ENCODE results near the gene RAB42. TPM values are rescaled to one million over a fixed set of nuclear protein-coding genes. Genes with fewer than 3 reads are reported as not detected.

Gene RAB42
- total and polyA plus RNA-seq, 2 of the 8 experiments (the other 6 are each of a cell fraction or from before 2014, with no cell fraction given), result 12.5 to 16.6 TPM

DNA sequence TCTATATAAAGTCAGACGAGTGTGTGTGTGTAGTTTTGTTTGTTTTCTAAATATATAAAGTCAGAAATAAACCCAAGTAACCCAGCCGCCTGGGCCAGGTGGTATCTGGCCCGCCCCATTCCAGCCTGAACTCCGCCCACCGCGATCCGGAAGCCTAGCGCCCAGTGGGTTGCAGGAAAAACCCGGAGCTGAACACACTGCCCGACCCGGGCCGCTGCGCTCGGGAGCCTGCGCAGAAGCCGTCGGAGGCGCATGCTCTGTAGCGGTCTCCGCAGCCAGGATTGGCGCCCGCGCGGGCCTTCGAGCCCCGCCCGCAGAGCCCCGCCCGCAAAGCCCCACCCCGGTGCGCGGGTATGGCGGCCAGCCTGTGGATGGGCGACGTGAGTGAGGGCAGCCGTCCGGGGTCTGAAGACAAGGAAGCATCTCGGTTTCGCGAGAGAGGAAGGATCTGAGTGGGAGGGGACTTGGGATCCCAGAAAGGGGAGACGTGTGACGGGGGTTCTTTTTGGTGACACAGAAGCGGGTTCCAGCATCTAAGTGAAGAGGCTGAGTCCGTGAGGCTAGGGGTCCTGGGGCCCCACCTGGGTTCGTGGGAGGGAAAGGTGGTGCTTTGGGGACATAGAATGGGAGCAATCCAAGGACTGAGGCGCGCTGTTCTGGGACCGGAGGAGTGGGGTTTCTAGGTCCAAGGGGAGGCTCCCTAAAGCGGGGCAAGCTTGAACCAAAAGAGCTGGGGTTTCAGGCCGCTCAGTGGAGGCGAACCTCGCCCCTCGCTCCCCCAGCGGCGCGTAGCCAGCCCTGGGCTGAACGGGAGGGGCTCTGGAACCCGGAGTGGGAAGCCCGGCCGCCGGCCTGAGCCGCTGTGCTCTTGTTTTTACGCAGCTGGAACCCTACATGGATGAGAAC lies 39.1 kb upstream of the RAB42 start, which contains the start of gene TRNAU1AP (continued):
- TF ChIP-seq RNF2 (IDR thresholded peaks at IDR 0.05; ENCODE audit: borderline replicate concordance, low read depth, low read length, missing control alignments, poor library complexity, severe bottlenecking) (no peak), POLR2A (IDR thresholded peaks at IDR 0.05; ENCODE audit: control extremely low read depth in 1 of 2, low read depth in 2 of 2, low read length in 2 of 2) (no peak; a peak in 1 of 3 replicates), RBBP5 (IDR thresholded peaks at IDR 0.05; ENCODE audit: borderline replicate concordance, low read depth, low read length) (peak; percentile 30), SRF (IDR thresholded peaks at IDR 0.05; ENCODE audit: low read depth, low read length) (no peak), SIRT6 (IDR thresholded peaks at IDR 0.05; ENCODE audit: low read length) (no peak), SAP30 (IDR thresholded peaks at IDR 0.05; ENCODE audit: insufficient read depth, insufficient replicate concordance, low read length) (no peak), NANOG (IDR thresholded peaks at IDR 0.05; ENCODE audit: insufficient read depth, low read depth, low read length, poor library complexity, severe bottlenecking) (peak; percentile 7)
